MM.1S (cell line): ENCODE measurements around the gene CD81.

Source experiments
- EZH2 ChIP-seq: fragments of 300-600 bp; sonication (generic); optimal IDR thresholded peaks from 2 replicates; pipeline ENCODE3; 2017; ENCODE audit warnings: low read depth, mild to moderate bottlenecking, antibody characterized with exemption, low read length, mixed read lengths
- TF ChIP-seq, protein P1 (sequence below): fragments of 300-600 bp; sonication (generic); IDR thresholded peaks from 2 replicates; pipeline ENCODE4 v1.5.1; 2016; ENCODE audit warnings: antibody characterized with exemption, low read length, mixed read lengths

DNA sequence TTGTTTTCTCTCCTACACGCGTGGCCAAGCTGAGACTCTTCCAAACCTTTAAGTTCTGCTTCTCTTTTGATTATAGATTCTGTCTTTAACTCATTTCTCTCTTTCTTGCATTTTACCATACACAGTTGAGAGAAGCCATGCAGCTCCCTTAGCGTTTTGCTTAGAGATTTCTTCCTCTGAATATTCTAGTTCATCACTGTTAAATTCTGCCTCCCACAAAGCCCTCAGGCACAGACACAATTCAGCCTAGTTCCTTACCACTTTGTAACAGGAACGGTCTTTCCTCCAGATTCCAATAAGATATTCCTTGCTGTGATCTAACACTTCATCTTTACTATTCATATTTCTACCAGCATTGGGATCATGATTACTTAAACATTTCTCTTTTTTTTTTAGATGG is 24.7 kb upstream of the CD81 start:
- TF ChIP-seq, protein P1, sequence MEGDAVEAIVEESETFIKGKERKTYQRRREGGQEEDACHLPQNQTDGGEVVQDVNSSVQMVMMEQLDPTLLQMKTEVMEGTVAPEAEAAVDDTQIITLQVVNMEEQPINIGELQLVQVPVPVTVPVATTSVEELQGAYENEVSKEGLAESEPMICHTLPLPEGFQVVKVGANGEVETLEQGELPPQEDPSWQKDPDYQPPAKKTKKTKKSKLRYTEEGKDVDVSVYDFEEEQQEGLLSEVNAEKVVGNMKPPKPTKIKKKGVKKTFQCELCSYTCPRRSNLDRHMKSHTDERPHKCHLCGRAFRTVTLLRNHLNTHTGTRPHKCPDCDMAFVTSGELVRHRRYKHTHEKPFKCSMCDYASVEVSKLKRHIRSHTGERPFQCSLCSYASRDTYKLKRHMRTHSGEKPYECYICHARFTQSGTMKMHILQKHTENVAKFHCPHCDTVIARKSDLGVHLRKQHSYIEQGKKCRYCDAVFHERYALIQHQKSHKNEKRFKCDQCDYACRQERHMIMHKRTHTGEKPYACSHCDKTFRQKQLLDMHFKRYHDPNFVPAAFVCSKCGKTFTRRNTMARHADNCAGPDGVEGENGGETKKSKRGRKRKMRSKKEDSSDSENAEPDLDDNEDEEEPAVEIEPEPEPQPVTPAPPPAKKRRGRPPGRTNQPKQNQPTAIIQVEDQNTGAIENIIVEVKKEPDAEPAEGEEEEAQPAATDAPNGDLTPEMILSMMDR = no peak
- TF ChIP-seq EZH2 = no peak
